ENCODE results near the gene PRTFDC1.
"Not testable (repeated sequence)": the region's sequence is repeated elsewhere in the genome, so short reads cannot be mapped to it uniquely, and the experiment has no call there.

The PRTFDC1 gene

GRCh38 chr10:24938525-24938924 is 13.9 kb downstream of the PRTFDC1 start:
- DNase-seq (ENCODE audit: low read depth), result no peak
- no peak overlapping the region for H3K4me3 ChIP-seq (ENCODE audit: low read depth, low read length)

- no peak overlapping the region for H3K4me3 ChIP-seq (ENCODE audit: low read depth, low read length)
- DNase-seq (ENCODE audit: low read depth), result no peak
Observed at GRCh38 chr10:24938076-24938475, 14.3 kb downstream of the PRTFDC1 start.

GRCh38 chr10:24935504-24936292 is 16.7 kb downstream of the PRTFDC1 start:
- H3K4me3 ChIP-seq (ENCODE audit: low read depth, low read length), result no peak overlapping the region
- DNase-seq (ENCODE audit: low read depth), result no peak

GRCh38 chr10:24931236-24931635 is 21.2 kb downstream of the PRTFDC1 start:
- no peak overlapping the region for H3K4me3 ChIP-seq (ENCODE audit: low read depth, low read length)
- DNase-seq (ENCODE audit: low read depth), result no peak

DNA sequence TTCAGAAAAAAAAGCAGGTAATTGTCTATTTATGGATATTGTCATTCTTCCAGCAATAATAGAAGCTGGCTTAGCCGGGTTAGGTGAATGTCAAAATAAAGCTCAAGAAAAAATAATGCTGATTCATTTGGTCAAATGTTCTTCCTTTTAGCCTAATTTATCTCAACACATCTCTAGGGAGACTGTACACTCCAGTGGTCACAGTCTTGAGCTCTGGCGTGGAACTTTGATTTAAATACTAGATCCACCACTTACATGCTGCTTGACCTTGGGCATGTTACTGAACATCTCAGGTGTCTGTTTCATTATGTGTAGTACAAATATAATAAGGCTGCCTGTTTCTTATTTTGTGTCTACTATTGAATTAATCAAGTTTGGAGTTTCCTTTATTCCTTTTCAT is 22.0 kb downstream of the PRTFDC1 start:
- no peak overlapping the region for H3K4me3 ChIP-seq (ENCODE audit: low read depth, low read length)
- DNase-seq (ENCODE audit: low read depth), result no peak

DNA sequence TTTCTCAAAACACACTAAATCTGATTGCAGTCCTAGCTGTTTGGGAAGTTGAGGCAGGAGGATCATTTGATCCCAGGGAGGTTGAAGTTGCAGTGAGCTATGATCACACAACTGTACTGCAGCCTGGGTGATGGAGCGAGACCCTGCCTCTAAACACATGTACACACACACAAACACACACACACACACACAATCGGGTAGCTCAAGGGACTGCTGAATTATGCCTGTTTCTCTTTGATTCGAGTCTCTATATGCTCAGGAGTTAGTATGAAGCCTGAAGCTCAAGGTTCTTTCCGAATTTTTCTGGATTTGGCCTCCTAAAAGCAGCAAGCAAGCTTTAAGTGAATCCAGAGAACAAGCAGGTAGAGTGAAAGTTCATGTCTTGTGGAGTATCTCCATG is 22.5 kb downstream of the PRTFDC1 start:
- no peak overlapping the region for H3K4me3 ChIP-seq (ENCODE audit: low read depth, low read length)
- no peak for DNase-seq (ENCODE audit: low read depth)

- DNase-seq (ENCODE audit: low read depth), result peak; percentile 90
Observed at GRCh38 chr10:24929056-24929544, 23.3 kb downstream of the PRTFDC1 start.

DNA sequence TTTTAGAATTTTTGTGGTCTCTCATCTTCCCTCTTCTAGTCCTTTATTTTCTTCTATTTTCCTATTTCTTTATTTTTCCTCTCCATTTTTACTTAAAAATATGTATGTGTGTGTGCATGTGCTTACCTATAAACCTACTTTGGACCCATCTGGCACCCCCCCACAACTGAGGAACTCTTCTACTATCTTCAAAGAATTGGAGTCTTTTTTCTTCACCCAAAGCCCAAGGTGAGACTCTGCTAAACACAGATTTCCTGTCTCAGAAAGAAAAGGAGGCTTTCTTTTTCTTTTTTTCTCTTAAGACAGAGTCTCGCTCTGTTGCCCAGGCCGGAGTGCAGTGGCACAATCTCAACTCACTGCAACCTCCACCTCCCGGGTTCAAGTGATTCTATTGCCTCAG is 24.2 kb downstream of the PRTFDC1 start:
- DNase-seq (ENCODE audit: low read depth), result no peak
- no peak overlapping the region for H3K4me3 ChIP-seq (ENCODE audit: low read depth, low read length)

More at GRCh38 chr10:24929056-24929544, 23.3 kb downstream of the PRTFDC1 start:
- H3K4me3 ChIP-seq (ENCODE audit: low read depth, low read length), result no peak overlapping the region

- no peak for DNase-seq (ENCODE audit: low read depth)
- no peak overlapping the region for H3K4me3 ChIP-seq (ENCODE audit: low read depth, low read length)
Observed at GRCh38 chr10:24926557-24926956, 25.8 kb downstream of the PRTFDC1 start.

GRCh38 chr10:24925799-24926198 is 26.6 kb downstream of the PRTFDC1 start:
- no peak for DNase-seq (ENCODE audit: low read depth)

DNA sequence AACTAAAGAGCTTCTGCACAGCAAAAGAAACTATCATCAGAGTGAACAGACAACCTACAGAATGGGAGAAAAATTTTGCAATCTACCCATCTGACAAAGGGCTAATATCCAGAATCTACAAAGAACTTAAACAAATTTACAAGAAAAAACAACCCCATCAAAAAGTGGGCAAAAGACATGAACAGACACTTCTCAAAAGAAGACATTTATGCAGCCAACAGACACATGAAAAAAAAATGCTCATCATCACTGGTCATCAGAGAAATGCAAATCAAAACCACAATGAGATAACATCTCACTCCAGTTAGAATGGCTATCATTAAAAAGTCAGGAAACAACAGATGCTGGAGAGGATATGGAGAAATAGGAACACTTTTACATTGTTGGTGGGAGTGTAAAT is 27.9 kb downstream of the PRTFDC1 start:
- H3K4me3 ChIP-seq (ENCODE audit: low read depth, low read length); DNase-seq (ENCODE audit: low read depth): not testable (repeated sequence)

More at GRCh38 chr10:24925799-24926198, 26.6 kb downstream of the PRTFDC1 start:
- H3K4me3 ChIP-seq (ENCODE audit: low read depth, low read length), result no peak overlapping the region

DNA sequence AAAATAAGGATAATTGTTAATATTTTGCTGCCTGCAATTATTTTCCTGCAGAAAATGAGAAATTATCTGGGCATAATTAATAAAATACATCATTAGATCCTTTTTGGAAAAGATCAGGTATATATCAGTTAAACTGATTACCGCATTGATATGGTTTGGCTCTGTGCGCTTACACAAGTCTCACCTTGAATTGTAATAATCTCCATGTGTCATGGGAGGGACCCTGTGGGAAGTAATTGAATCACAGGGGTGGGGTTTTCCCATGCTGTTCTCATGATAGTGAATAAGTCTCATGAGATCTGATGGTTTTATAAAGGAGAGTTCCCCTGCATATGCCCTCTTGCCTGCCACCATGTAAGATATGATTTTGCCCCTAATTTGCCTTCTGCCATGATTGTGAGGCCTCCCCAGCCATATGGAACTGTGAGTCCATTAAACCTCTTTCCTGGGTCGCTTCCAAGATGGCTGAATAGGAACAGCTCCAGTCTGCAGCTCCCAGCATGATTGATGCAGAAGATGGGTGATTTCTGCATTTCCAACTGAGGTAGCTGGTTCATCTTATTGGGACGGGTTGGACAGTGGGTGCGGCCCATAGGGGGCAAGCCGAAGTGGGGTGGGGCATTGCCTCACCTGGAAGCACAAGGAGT is 30.1 kb downstream of the PRTFDC1 start:
- not testable (repeated sequence) for DNase-seq (ENCODE audit: low read depth)

DNA sequence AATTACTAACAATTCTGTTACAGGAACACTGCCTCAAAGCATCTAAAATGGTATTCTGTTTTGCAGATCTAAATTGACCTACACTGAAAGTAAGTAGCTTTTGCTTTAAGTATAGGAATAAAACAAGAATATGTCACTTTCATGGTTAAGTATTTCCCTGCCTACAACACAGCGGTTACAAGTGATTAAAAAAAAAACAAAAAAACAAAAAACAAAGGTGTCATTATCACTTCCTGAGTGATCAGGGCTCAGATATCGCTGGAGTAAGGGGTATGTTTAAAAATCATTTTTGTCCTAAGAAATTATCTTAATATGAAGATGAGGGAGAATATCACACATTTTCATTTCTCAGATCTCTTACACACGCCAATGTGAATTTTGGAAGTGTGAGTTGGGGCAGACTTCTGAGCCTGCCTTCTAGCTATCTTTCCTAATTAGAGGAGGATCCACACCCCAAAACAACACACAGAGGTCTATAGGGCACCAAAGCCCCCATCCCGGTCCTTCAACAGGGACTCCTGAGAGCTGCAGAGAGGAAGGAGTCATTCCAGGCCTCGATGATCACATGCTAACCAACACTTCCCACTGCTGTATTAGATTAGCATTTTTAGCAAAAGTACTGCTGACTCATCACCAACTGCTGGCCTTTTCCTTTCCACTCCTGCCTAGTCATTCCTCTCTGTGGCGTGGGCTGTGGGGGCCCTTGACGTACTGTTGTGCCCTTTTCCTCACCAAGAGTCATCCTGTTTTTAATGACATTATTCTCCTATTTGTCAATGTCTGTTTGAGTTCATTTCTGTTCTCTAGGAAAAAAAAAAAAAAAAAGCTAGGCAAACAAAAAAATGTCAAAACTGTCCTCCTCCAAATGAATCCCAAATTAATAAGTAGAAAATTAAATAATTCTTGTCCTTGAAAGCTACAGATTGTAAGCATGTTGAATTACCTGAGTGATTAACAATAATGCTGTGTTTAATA is 31.2 kb downstream of the PRTFDC1 start:
- H3K4me3 ChIP-seq (ENCODE audit: low read depth, low read length), result no peak overlapping the region
- peak; percentile 97 for DNase-seq (ENCODE audit: low read depth)

More for the DNA sequence above, 30.1 kb downstream of the PRTFDC1 start:
- H3K4me3 ChIP-seq (ENCODE audit: low read depth, low read length), result not testable (repeated sequence)

- H3K4me3 ChIP-seq (ENCODE audit: low read depth, low read length); DNase-seq (ENCODE audit: low read depth): not testable (repeated sequence)
Observed at GRCh38 chr10:24920192-24920591, 32.2 kb downstream of the PRTFDC1 start.

DNA sequence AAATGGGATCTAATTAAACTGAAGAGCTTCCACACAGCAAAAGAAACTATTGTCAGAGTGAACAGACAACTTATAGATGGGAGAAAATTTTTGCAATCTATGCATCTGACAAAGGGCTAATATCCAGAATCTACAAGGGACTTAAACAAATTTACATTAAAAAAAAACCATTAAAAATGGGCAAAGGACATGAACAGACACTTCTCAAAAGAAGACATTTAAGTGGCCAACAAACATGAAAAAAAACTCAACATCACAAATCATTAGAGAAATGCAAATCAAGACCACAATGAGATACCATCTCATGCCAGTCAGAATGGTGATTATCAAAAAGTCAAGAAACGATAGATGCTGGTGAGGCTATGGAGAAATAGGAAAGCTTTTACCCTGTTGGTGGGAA is 32.8 kb downstream of the PRTFDC1 start:
- not testable (repeated sequence) for DNase-seq (ENCODE audit: low read depth); H3K4me3 ChIP-seq (ENCODE audit: low read depth, low read length)

DNA sequence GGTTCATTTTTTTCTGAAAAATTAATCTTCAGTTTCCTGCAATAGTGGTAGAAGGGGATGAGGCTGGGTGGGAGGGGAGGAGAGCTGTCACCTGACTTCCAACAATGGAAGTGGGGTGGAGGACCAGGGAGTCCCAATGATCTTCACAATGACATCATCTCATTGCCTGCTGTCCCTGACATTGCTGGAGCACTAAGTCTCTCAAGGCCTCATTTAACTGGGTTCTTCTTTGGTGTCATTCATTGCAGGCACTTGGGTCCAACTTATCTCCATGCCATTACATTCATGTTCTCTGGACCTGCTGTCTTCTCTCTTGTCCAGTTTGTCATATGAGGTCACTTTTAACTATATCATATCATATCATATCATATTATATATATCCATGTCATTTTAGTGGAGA is 34.4 kb downstream of the PRTFDC1 start:
- DNase-seq (ENCODE audit: low read depth), result no peak

DNA sequence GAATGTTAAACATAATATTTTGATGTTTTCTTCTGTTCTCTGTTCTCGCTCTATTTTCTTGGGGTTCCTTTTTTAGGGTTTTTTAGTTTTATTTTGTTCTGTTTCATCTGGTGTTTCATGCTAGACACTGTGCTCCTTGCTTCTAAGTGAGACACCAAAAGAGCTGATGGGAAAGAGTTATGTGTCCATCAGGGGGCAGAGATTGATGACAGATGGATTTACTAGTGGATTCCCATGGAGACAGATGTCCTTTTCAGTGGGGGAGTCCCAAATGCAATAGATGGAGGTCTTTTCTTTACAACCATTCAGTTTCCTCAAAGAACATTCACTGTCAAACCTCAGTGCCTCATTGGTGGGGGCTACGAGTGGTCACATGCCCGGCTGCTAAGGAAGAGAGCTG is 34.9 kb downstream of the PRTFDC1 start:
- no peak overlapping the region for H3K4me3 ChIP-seq (ENCODE audit: low read depth, low read length)
- no peak for DNase-seq (ENCODE audit: low read depth)

More for the DNA sequence above, 34.4 kb downstream of the PRTFDC1 start:
- no peak overlapping the region for H3K4me3 ChIP-seq (ENCODE audit: low read depth, low read length)

- no peak for DNase-seq (ENCODE audit: low read depth)
- no peak overlapping the region for H3K4me3 ChIP-seq (ENCODE audit: low read depth, low read length)
Observed at GRCh38 chr10:24916365-24916764, 36.0 kb downstream of the PRTFDC1 start.

- no peak for DNase-seq (ENCODE audit: low read depth)
- no peak overlapping the region for H3K4me3 ChIP-seq (ENCODE audit: low read depth, low read length)
Observed at GRCh38 chr10:24915304-24915703, 37.1 kb downstream of the PRTFDC1 start.

DNA sequence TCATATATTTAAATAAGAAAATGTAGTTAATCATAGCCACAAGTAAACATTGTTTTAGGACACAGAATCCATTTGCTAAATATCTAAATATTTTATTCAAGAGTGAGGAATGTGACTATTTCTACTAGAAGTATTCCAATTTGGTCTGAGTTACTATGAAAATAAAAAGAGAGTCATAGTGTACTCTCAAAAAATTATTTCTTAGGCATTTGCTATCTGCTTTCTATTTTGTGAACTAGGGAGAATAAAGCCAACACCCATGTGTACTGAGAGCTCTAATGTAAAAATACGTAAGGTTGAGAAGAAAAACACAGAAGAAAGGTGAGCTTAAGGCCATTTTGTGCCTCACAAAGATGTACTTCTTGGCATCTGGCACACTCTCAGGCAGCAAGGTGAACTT is 38.3 kb downstream of the PRTFDC1 start:
- H3K4me3 ChIP-seq (ENCODE audit: low read depth, low read length), result no peak overlapping the region
- no peak for DNase-seq (ENCODE audit: low read depth)

Data from skeletal muscle cell (primary cell).